Hepatocyte (in vitro differentiated cells): ENCODE measurements around the gene HTR4.

ENCODE experiments used
- CTCF ChIP-seq: fragments of 200-600 bp; sonication (generic); IDR thresholded peaks from 2 replicates; pipeline ENCODE4 v1.5.1; 2016; ENCODE audit warnings: antibody characterized with exemption, mild to moderate bottlenecking; ENCODE audit not compliant: poor library complexity
- EZH2 ChIP-seq: fragments of 200-600 bp; sonication (generic); IDR thresholded peaks from 2 replicates; pipeline ENCODE4 v1.6.1; 2016; ENCODE audit warnings: antibody characterized with exemption, mild to moderate bottlenecking, borderline replicate concordance
- EZH2phosphoT487 ChIP-seq: fragments of 200-600 bp; sonication (generic); IDR thresholded peaks from one replicate; pipeline ENCODE4 v1.6.1; 2018; ENCODE audit warnings: antibody characterized with exemption, mild to moderate bottlenecking, low read depth, moderate library complexity; ENCODE audit not compliant: unreplicated experiment, severe bottlenecking

- TF ChIP-seq CTCF (no peak), EZH2 (no peak), EZH2phosphoT487 (no peak)
Measured at GRCh38 chr5:148636353-148636752, 18.0 kb downstream of the HTR4 start.
